ENCODE data around the gene NT5C2.

The NT5C2 gene

GRCh38 chr10:103054621-103055020 lies 138.5 kb downstream of the NT5C2 start:
- no peak for FAIRE-seq

- peak; percentile 67 for FAIRE-seq
Measured at GRCh38 chr10:103053659-103054581, 139.2 kb downstream of the NT5C2 start.

GRCh38 chr10:103049237-103049636 lies 143.8 kb downstream of the NT5C2 start:
- FAIRE-seq: no peak

DNA sequence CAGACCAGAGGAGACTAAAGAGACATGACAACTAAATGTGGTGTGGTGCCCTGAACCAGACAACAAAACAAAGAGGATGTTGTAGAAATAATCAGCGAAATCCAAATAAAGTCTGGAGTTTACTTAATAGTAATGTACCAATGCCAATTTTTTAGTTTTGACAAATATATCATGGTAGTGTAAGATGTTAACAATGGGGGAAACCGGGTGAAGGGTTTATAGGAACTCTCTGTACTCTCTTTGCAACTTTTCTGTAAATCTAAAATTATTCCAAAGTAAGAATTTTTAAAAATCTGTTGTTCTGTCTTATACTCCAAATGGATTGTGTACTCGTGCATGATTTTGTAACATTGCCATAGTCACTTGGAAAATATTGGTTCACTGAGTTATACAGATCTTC lies 145.7 kb downstream of the NT5C2 start:
- FAIRE-seq: no peak

GRCh38 chr10:103045961-103046360 lies 147.1 kb downstream of the NT5C2 start:
- no peak for FAIRE-seq

DNA sequence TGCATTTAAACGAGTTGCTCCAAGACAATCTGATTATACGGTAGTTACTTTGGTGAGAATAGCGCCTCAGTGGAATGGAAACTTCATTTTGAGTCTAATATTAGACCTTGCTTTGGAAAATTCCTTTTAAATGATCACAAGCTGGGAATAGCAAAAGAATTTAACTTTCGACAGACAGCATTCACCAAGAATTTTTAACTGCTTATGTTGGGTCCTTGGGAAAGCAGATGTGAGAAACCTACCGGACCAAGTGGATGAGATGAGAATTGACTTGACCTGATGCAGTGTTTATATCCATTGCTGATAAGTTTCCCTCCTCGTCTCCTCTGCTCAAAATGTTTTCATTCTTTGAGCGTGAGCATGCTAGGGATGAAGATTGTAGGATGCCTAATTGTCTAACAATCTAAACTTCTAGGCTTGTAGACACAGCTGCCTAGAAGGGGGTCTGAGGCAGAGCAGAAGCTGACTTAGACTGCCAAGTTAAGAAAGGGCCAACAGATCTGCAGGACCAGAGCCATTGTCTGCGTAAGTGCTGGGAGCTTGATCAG lies 148.1 kb downstream of the NT5C2 start:
- no peak for FAIRE-seq

- no peak for FAIRE-seq
Measured at GRCh38 chr10:103042908-103043307, 150.2 kb downstream of the NT5C2 start.

GRCh38 chr10:103042129-103042528 lies 150.9 kb downstream of the NT5C2 start:
- FAIRE-seq: no peak

GRCh38 chr10:103041391-103041790 lies 151.7 kb downstream of the NT5C2 start:
- FAIRE-seq: no peak

DNA sequence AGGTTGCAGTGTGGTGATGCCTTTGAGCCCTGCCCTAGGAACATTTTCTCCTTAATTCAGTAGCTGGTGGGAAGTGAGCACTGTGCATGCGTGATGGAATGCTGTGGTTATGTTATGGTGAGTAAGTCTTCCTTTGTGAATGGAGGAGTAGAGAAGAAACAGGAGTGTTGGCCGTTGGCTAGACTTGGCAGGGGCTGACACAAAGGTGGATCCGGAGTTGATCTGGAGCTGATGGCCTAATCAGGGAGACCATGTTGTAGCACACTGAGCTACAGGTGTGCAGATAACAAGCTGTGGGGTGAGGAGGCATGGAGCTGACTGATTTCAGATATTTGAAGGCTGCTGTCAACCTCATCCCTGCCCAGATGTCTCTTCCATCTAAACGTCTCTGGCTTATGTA lies 152.7 kb downstream of the NT5C2 start:
- FAIRE-seq: no peak

DNA sequence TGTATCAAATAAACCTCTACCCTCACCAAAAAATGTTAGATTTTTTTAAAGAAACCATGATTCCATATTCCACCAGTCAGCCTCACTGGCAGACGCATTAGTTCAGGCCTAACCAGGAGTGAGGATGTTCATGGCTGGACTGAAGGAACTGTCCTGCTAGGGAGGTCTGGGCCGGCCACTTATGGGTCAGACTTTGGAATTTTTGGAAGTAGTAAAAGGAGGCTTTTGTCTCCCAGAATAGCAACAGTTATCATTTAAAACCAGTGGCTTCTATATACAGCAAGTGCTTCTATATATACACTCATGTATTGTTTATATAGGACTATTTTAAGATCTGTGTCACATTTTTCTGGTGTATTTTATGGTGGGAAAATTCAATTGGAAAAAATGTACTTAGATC lies 154.5 kb downstream of the NT5C2 start:
- FAIRE-seq: no peak

Data from G401.6 (cell line).